ENCODE data around the gene MRPL34. TPM values are rescaled to one million over a fixed set of nuclear protein-coding genes. Genes with fewer than 3 reads are reported as not detected.
A peak's percentile ranks its signal among the peaks of the same experiment; 100 is the strongest.

The MRPL34 gene
- total RNA-seq, 2 experiments from 2014 or later = 28.4 to 28.7 TPM

GRCh38 chr19:17304386-17305215, 1.1 kb upstream of the MRPL34 start:
- CTCF ChIA-PET = interaction anchor here (0.6 to 3.4 kb wide), 14 partner anchors 8 to 101 kb away, joined by 3 to 27 read pairs (median 6); partner anchors contain the start of genes ANO8 and BST2
- H3K27me3 ChIP-seq (ENCODE audit: control insufficient read depth in 1 of 2, insufficient read depth in 2 of 2, low read length in 2 of 2) = no peaks in the 10 kb centered on the region
- peaks cover 55% of the 10 kb centered on the region for H3K4me1 ChIP-seq (ENCODE audit: insufficient read depth, low read length)
- no peak for TF ChIP-seq CTCF (IDR thresholded peaks at IDR 0.05)
- H3K36me3 Mint-ChIP-seq (ENCODE audit: low read depth) = peaks cover 24% of the 10 kb centered on the region
- peaks cover 56% of the 10 kb centered on the region for H3K4me1 Mint-ChIP-seq (ENCODE audit: low read depth)
- no peaks in the 10 kb centered on the region for H3K36me3 ChIP-seq (ENCODE audit: insufficient read depth, low read length)
- H3K27me3 Mint-ChIP-seq = no peaks in the 10 kb centered on the region
- H3K27ac ChIP-seq (ENCODE audit: low read depth in 1 of 2, low read length in 2 of 2) = no peak overlapping the region
- H3K4me3 Mint-ChIP-seq = peak overlapping the region; percentile 94
- peak overlapping the region; percentile 90 for H3K27ac Mint-ChIP-seq
- POLR2A ChIA-PET = interaction anchor here (0.6 to 3.0 kb wide), 10 partner anchors 8 to 207 kb away, joined by 3 to 27 read pairs (median 6); partner anchors contain the start of genes ANKLE1, ANO8, MVB12A and PGLS
- ATAC-seq (ENCODE audit: poor library complexity) = no peak
- peak in 1 of 14 experiments; percentile 27 for DNase-seq
- H3K4me3 ChIP-seq (ENCODE audit: low read length) = peak overlapping the region; percentile 96
- no peaks in the 10 kb centered on the region for H3K9me3 Mint-ChIP-seq
- H3K9me3 ChIP-seq (ENCODE audit: control insufficient read depth in 1 of 2, insufficient read depth in 1 of 2, low read length in 2 of 2) = no peaks in the 10 kb centered on the region
- intact Hi-C loops (cut with DNase I, micrococcal nuclease) = loop anchor here in 1 of 2 experiments (1.0 to 2.0 kb wide), 3 partner anchors 11 to 78 kb away; partner anchors contain the start of genes GTPBP3 and OCEL1

GRCh38 chr19:17305216-17305516, 506 bp upstream of the MRPL34 start:
- intact Hi-C loops (cut with DNase I, micrococcal nuclease) = loop anchor here in 1 of 2 experiments (1.0 to 2.0 kb wide), 3 partner anchors 12 to 78 kb away; partner anchors contain the start of genes GTPBP3 and OCEL1
- H3K9me3 Mint-ChIP-seq = no peaks in the 10 kb centered on the region
- Histone ChIP-seq H3K4me3 (ENCODE audit: low read length) (peak overlapping the region; percentile 96), H3K27ac (ENCODE audit: low read depth in 1 of 2, low read length in 2 of 2) (no peak overlapping the region), H3K27me3 (ENCODE audit: control insufficient read depth in 1 of 2, insufficient read depth in 2 of 2, low read length in 2 of 2) (no peaks in the 10 kb centered on the region), H3K9me3 (ENCODE audit: control insufficient read depth in 1 of 2, insufficient read depth in 1 of 2, low read length in 2 of 2) (no peaks in the 10 kb centered on the region), H3K4me1 (ENCODE audit: insufficient read depth, low read length) (peaks cover 61% of the 10 kb centered on the region), H3K36me3 (ENCODE audit: insufficient read depth, low read length) (no peaks in the 10 kb centered on the region)
- no peaks in the 10 kb centered on the region for H3K27me3 Mint-ChIP-seq
- ChIA-PET POLR2A (interaction anchor here (0.9 to 3.0 kb wide), 8 partner anchors 9 to 206 kb away, joined by 3 to 27 read pairs (median 7); partner anchors contain the start of genes ANKLE1, ANO8, MVB12A and PGLS), CTCF (interaction anchor here (0.6 to 3.4 kb wide), 12 partner anchors 8 to 101 kb away, joined by 3 to 27 read pairs (median 4); partner anchors contain the start of genes ANO8 and BST2)
- peak overlapping the region; percentile 94 for H3K4me3 Mint-ChIP-seq
- no peak for ATAC-seq (ENCODE audit: poor library complexity)
- no peak for DNase-seq
- peak; percentile 68 for TF ChIP-seq CTCF (IDR thresholded peaks at IDR 0.05)
- H3K27ac Mint-ChIP-seq = peak overlapping the region; percentile 90
- peaks cover 25% of the 10 kb centered on the region for H3K36me3 Mint-ChIP-seq (ENCODE audit: low read depth)
- peaks cover 59% of the 10 kb centered on the region for H3K4me1 Mint-ChIP-seq (ENCODE audit: low read depth)

- Mint-ChIP-seq H3K4me3 (peak overlapping the region; percentile 94), H3K9me3 (no peaks in the 10 kb centered on the region), H3K36me3 (ENCODE audit: low read depth) (peaks cover 19% of the 10 kb centered on the region), H3K4me1 (ENCODE audit: low read depth) (peaks cover 67% of the 10 kb centered on the region), H3K27me3 (no peaks in the 10 kb centered on the region), H3K27ac (peak overlapping the region; percentile 90)
- Histone ChIP-seq H3K4me1 (ENCODE audit: insufficient read depth, low read length) (peaks cover 71% of the 10 kb centered on the region), H3K27ac (ENCODE audit: low read depth in 1 of 2, low read length in 2 of 2) (peak overlapping the region; percentile 71 to 85), H3K9me3 (ENCODE audit: control insufficient read depth in 1 of 2, insufficient read depth in 1 of 2, low read length in 2 of 2) (no peaks in the 10 kb centered on the region), H3K27me3 (ENCODE audit: control insufficient read depth in 1 of 2, insufficient read depth in 2 of 2, low read length in 2 of 2) (no peaks in the 10 kb centered on the region), H3K4me3 (ENCODE audit: low read length) (peak overlapping the region; percentile 96), H3K36me3 (ENCODE audit: insufficient read depth, low read length) (peaks cover 2% of the 10 kb centered on the region)
- ATAC-seq (ENCODE audit: poor library complexity) = no peak
- no peak for TF ChIP-seq CTCF (IDR thresholded peaks at IDR 0.05)
- DNase-seq = no peak
- CTCF ChIA-PET = interaction anchor here (1.0 to 3.4 kb wide), 2 partner anchors 14 to 80 kb away, joined by 3 to 27 read pairs; no protein-coding TSS in a partner anchor
- POLR2A ChIA-PET = interaction anchor here (1.0 to 3.0 kb wide), 4 partner anchors 13 to 181 kb away, joined by 3 to 27 read pairs (median 6); partner anchors contain the start of gene ANO8
- intact Hi-C loops (cut with DNase I, micrococcal nuclease) = no loop called here
Observed at GRCh38 chr19:17306285-17306714, 628 bp downstream of the MRPL34 start.
